Islet precursor cell (in vitro differentiated cells): ENCODE data around the gene GP5.

Source experiments
- DNase-seq: peaks from one replicate; pipeline ENCODE4 v3.0.0-alpha.2; 2018

The GP5 gene

GRCh38 chr3:194396859-194397756, 2.0 kb downstream of the GP5 start:
- no peak for DNase-seq

GRCh38 chr3:194396539-194396858, 2.6 kb downstream of the GP5 start:
- DNase-seq = no peak

GRCh38 chr3:194395778-194396538, 3.1 kb downstream of the GP5 start:
- peak; percentile 78 for DNase-seq

GRCh38 chr3:194395212-194395611, 3.9 kb downstream of the GP5 start:
- DNase-seq = no peak

- no peak for DNase-seq
These were observed 6.5 kb downstream of the GP5 start for GRCh38 chr3:194392576-194392975.

GRCh38 chr3:194390835-194391234, 8.2 kb downstream of the GP5 start:
- no peak for DNase-seq

- no peak for DNase-seq
These were observed 9.8 kb downstream of the GP5 start for GRCh38 chr3:194389269-194389668.

GRCh38 chr3:194387926-194388418, 11.1 kb downstream of the GP5 start:
- no peak for DNase-seq

- DNase-seq = no peak
These were observed 11.8 kb downstream of the GP5 start for GRCh38 chr3:194387276-194387675.

- DNase-seq = no peak
These were observed 12.4 kb downstream of the GP5 start for GRCh38 chr3:194386648-194387047.

GRCh38 chr3:194386066-194386465, 13.0 kb downstream of the GP5 start:
- DNase-seq = peak; percentile 51

GRCh38 chr3:194384569-194385001, 14.5 kb downstream of the GP5 start:
- no peak for DNase-seq

GRCh38 chr3:194384156-194384555, 14.9 kb downstream of the GP5 start:
- DNase-seq = no peak

GRCh38 chr3:194383276-194383940, 15.7 kb downstream of the GP5 start:
- no peak for DNase-seq

- DNase-seq = no peak
These were observed 16.2 kb downstream of the GP5 start for GRCh38 chr3:194382892-194383223.

- no peak for DNase-seq
These were observed 16.7 kb downstream of the GP5 start for GRCh38 chr3:194382196-194382891.

- peak; percentile 53 for DNase-seq
These were observed 17.6 kb downstream of the GP5 start for GRCh38 chr3:194381460-194381875.

- no peak for DNase-seq
These were observed 18.7 kb downstream of the GP5 start for GRCh38 chr3:194380326-194380725.

- DNase-seq = peak; percentile 34
These were observed 19.4 kb downstream of the GP5 start for GRCh38 chr3:194379651-194380050.

- peak; percentile 17 for DNase-seq
These were observed 19.8 kb downstream of the GP5 start for GRCh38 chr3:194379231-194379630.

- no peak for DNase-seq
These were observed 21.4 kb downstream of the GP5 start for GRCh38 chr3:194377708-194378107.

GRCh38 chr3:194376241-194376560, 22.9 kb downstream of the GP5 start:
- no peak for DNase-seq
